D721Med (cell line): ENCODE measurements around the gene ASTN1.

Source experiments
- DNase-seq: peaks from one replicate; pipeline ENCODE4 v3.0.0; 2011; ENCODE audit warnings: low spot score; ENCODE audit not compliant: insufficient read length
- FAIRE-seq: peaks from 2 replicates; lab custom pipeline; 2011; peaks lifted over from hg19 to GRCh38; lab: Jason Lieb, UNC
- TF ChIP-seq, protein P1 (sequence below): IDR thresholded peaks from 2 replicates; pipeline ENCODE4 v1.5.1; 2012; ENCODE audit warnings: mild to moderate bottlenecking, control low read depth; ENCODE audit not compliant: insufficient read depth; ENCODE audit errors: missing control alignments

The ASTN1 gene

GRCh38 chr1:177142791-177143271, 21.7 kb downstream of the ASTN1 start:
- TF ChIP-seq, protein P1, sequence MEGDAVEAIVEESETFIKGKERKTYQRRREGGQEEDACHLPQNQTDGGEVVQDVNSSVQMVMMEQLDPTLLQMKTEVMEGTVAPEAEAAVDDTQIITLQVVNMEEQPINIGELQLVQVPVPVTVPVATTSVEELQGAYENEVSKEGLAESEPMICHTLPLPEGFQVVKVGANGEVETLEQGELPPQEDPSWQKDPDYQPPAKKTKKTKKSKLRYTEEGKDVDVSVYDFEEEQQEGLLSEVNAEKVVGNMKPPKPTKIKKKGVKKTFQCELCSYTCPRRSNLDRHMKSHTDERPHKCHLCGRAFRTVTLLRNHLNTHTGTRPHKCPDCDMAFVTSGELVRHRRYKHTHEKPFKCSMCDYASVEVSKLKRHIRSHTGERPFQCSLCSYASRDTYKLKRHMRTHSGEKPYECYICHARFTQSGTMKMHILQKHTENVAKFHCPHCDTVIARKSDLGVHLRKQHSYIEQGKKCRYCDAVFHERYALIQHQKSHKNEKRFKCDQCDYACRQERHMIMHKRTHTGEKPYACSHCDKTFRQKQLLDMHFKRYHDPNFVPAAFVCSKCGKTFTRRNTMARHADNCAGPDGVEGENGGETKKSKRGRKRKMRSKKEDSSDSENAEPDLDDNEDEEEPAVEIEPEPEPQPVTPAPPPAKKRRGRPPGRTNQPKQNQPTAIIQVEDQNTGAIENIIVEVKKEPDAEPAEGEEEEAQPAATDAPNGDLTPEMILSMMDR = no peak
- FAIRE-seq (no peak), DNase-seq (no peak)

DNA sequence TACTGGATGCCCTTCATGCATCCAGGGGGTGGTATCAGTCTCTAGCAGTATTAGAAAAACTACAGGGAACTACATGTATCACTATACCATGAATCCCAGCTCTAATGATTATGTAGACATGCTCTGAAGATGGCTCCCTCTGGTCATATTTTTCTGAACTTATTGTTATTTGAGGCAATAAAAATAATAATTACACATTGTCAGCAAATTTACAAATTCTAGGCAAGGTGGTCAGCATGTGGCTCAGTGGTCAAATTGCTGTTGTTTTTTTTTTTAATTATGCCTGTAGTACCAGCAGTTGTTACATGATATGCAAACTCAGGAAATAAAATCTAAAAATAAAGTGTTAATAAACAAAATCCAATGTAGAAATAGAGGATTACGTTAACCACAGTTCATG, 22.5 kb downstream of the ASTN1 start:
- TF ChIP-seq, protein P1 = no peak
- FAIRE-seq = no peak

DNA sequence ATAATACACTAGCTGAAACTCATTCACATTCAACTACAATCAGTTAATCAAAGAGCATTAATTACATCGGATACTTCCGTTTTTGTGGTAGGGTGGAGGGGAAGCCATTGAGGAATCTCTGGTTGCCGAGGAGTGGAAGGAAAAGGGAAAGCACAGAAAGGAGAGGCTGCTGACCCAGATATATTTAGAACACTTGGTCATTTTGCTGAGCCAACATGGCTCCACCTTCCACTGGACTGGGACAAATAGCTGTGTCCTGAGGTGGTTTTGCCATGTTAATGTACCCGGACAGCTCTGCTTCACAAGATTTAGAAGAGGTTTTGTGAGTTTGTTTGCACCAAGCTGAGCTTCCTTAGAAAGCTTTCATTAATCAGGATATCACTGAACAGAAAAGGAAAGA, 26.2 kb downstream of the ASTN1 start:
- DNase-seq (no peak), FAIRE-seq (no peak)
- TF ChIP-seq, protein P1 = no peak

More for the DNA sequence above, 22.5 kb downstream of the ASTN1 start:
- no peak for DNase-seq

DNA sequence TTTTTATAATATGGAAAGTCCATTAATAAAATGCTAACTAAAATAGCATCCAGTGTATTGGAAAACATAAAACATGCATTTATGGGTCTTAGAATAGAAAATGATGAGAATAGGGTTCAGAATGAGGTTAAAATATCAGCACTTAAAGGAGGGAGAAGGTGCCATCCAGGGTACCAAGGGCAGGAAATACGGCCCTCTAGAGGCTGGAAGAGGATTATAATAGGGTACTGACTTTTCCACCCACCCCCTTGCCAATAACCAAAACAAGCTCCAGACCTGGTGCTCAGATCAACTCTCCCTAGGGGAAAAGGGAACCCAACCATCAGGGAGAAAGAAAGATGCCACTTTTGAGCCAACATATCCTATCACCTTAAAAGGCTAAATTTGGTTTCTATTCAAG, 26.7 kb downstream of the ASTN1 start:
- FAIRE-seq (no peak), DNase-seq (no peak)
- TF ChIP-seq, protein P1 = no peak

DNA sequence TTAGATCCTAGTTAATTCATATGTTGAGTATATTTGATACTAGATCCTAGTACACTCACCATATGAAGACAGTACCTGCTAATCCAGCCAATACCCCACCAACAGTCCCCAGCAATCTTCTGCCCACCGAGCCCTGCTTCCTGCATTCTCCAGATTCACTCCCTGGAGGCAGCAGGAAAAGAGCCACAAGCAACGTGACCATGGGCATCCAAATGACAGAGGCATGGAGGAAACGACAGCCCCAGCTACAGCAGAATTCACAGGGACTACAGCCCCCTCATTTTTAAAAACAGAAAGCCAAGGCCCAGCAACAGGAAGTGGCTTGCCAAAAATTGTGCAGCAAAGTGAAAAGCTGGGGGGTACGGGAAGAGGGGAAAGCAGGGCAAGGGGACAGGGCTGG, 29.3 kb downstream of the ASTN1 start:
- TF ChIP-seq, protein P1 = no peak
- DNase-seq (no peak), FAIRE-seq (no peak)

GRCh38 chr1:177133977-177134538, 30.5 kb downstream of the ASTN1 start:
- TF ChIP-seq, protein P1 = no peak
- no peak for DNase-seq
- FAIRE-seq = no peak

- TF ChIP-seq, protein P1 = no peak
- DNase-seq (no peak), FAIRE-seq (no peak)
Observed at GRCh38 chr1:177132141-177132540, 32.4 kb downstream of the ASTN1 start.
